Effector CD8-positive, alpha-beta T cell (primary cell): Measurements from ENCODE around the gene NRL.
A peak's percentile ranks its signal among the peaks of the same experiment; 100 is the strongest.

ENCODE experiments used
- DNase-seq: peaks from one replicate; lab custom pipeline; 2025; lab: John Stamatoyannopoulos, UW

The NRL gene

GRCh38 chr14:24080888-24081738 lies 33.6 kb downstream of the NRL start:
- peak; percentile 48 for DNase-seq

GRCh38 chr14:24080142-24080530 lies 34.6 kb downstream of the NRL start:
- no peak for DNase-seq

GRCh38 chr14:24079491-24080141 lies 35.1 kb downstream of the NRL start:
- DNase-seq = no peak

GRCh38 chr14:24078146-24078545 lies 36.6 kb downstream of the NRL start:
- DNase-seq = no peak

- no peak for DNase-seq
Measured at GRCh38 chr14:24077086-24077485, 37.7 kb downstream of the NRL start.

GRCh38 chr14:24076302-24076601 lies 38.5 kb downstream of the NRL start:
- no peak for DNase-seq

- no peak for DNase-seq
Measured at GRCh38 chr14:24075485-24076301, 39.1 kb downstream of the NRL start.

GRCh38 chr14:24074625-24075484 lies 39.9 kb downstream of the NRL start:
- DNase-seq = no peak

- DNase-seq = no peak
Measured at GRCh38 chr14:24072881-24073877, 41.6 kb downstream of the NRL start.

- no peak for DNase-seq
Measured at GRCh38 chr14:24072436-24072835, 42.3 kb downstream of the NRL start.

- DNase-seq = no peak
Measured at GRCh38 chr14:24071836-24072430, 42.8 kb downstream of the NRL start.

- no peak for DNase-seq
Measured at GRCh38 chr14:24071144-24071697, 43.5 kb downstream of the NRL start, which contains the start of gene CPNE6. TSS of gene CPNE6 (plus strand) at chr14:24071562. CDS start at chr14:24072937, 1,375 bp downstream.

- DNase-seq = no peak
Measured at GRCh38 chr14:24070285-24071143, 44.2 kb downstream of the NRL start.

GRCh38 chr14:24069411-24069735 lies 45.4 kb downstream of the NRL start:
- DNase-seq = no peak

GRCh38 chr14:24068711-24069410 lies 45.9 kb downstream of the NRL start:
- no peak for DNase-seq

- DNase-seq = no peak
Measured at GRCh38 chr14:24067133-24068082, 47.3 kb downstream of the NRL start.

- DNase-seq = no peak
Measured at GRCh38 chr14:24066496-24067132, 48.1 kb downstream of the NRL start.
